Astrocyte (in vitro differentiated cells and primary cell): ENCODE results near the gene TMEM234. TPM values are rescaled to one million over a fixed set of nuclear protein-coding genes. Genes with fewer than 3 reads are reported as not detected.

Experiments
- DNase-seq: peaks from one replicate; pipeline ENCODE4 v3.0.0-alpha.2; 2010; ENCODE audit warnings: low read depth
- FAIRE-seq: peaks from 2 replicates; lab custom pipeline; 2011; peaks lifted over from hg19 to GRCh38; lab: Jason Lieb, UNC
- H2AFZ ChIP-seq: 2 replicates; pipeline ENCODE4 v1.6.0; 2012; ENCODE audit warnings: low read depth, low read length, inconsistent platforms
- H3K27ac ChIP-seq: 2 replicates; pipeline ENCODE4 v1.5.1; 2011; ENCODE audit warnings: low read depth, low read length, inconsistent platforms
- H3K27me3 ChIP-seq: 2 replicates; pipeline ENCODE4 v1.6.0; 2011; ENCODE audit warnings: low read length, inconsistent platforms; ENCODE audit not compliant: insufficient read depth
- H3K36me3 ChIP-seq: 2 replicates; pipeline ENCODE4 v1.5.1; 2011; ENCODE audit warnings: low read length, inconsistent platforms; ENCODE audit not compliant: insufficient read depth
- H3K4me1 ChIP-seq: 2 replicates; pipeline ENCODE4 v1.5.1; 2011; ENCODE audit warnings: low read length, inconsistent platforms; ENCODE audit not compliant: insufficient read depth
- H3K4me2 ChIP-seq: 2 replicates; pipeline ENCODE4 v1.6.0; 2012; ENCODE audit warnings: low read length, inconsistent platforms
- H3K4me3 ChIP-seq: 2 replicates; pipeline ENCODE4 v1.5.1; 2011; ENCODE audit warnings: low read depth, mild to moderate bottlenecking, low read length, inconsistent platforms; ENCODE audit not compliant: insufficient read depth
- H3K79me2 ChIP-seq: 2 replicates; pipeline ENCODE4 v1.6.0; 2012; ENCODE audit warnings: mild to moderate bottlenecking, low read length, inconsistent platforms; ENCODE audit not compliant: insufficient read depth
- H3K9ac ChIP-seq: 2 replicates; pipeline ENCODE4 v1.6.0; 2012; ENCODE audit warnings: mild to moderate bottlenecking, low read length, inconsistent platforms
- H3K9me3 ChIP-seq: 2 replicates; pipeline ENCODE4 v1.5.1; 2012; ENCODE audit warnings: low read depth, mild to moderate bottlenecking, low read length, inconsistent platforms; ENCODE audit not compliant: insufficient read depth
- H4K20me1 ChIP-seq: 2 replicates; pipeline ENCODE4 v1.6.0; 2012; ENCODE audit warnings: low read length, inconsistent platforms; ENCODE audit not compliant: insufficient read depth
- H3K27ac Mint-ChIP-seq: one replicate; pipeline ENCODE4 v1.8.0; 2021; ENCODE audit warnings: mild to moderate bottlenecking, mixed read lengths; ENCODE audit not compliant: unreplicated experiment
- H3K27me3 Mint-ChIP-seq: one replicate; pipeline ENCODE4 v1.8.0; 2021; ENCODE audit warnings: low read depth, mixed read lengths; ENCODE audit not compliant: unreplicated experiment
- H3K36me3 Mint-ChIP-seq: one replicate; pipeline ENCODE4 v1.8.0; 2021; ENCODE audit warnings: low read depth, mixed read lengths; ENCODE audit not compliant: unreplicated experiment
- H3K4me1 Mint-ChIP-seq: one replicate; pipeline ENCODE4 v1.8.0; 2021; ENCODE audit warnings: low read depth, mixed read lengths; ENCODE audit not compliant: unreplicated experiment
- H3K4me3 Mint-ChIP-seq: one replicate; pipeline ENCODE4 v1.8.0; 2021; ENCODE audit warnings: mild to moderate bottlenecking, moderate library complexity, mixed read lengths; ENCODE audit not compliant: unreplicated experiment
- H3K9me3 Mint-ChIP-seq: one replicate; pipeline ENCODE4 v1.8.0; 2021; ENCODE audit warnings: mild to moderate bottlenecking, mixed read lengths; ENCODE audit not compliant: unreplicated experiment
- CTCF ChIP-seq: IDR thresholded peaks from 2 replicates; pipeline ENCODE4 v1.5.1; 2011; ENCODE audit warnings: low read depth, mild to moderate bottlenecking, inconsistent platforms, low read length, moderate library complexity; ENCODE audit not compliant: insufficient read depth
- EZH2 ChIP-seq: IDR thresholded peaks from 2 replicates; pipeline ENCODE4 v1.6.1; 2012; ENCODE audit warnings: mild to moderate bottlenecking, low read length, inconsistent platforms; ENCODE audit not compliant: insufficient read depth
- total RNA-seq: library from RNA; stranded (reverse); gene quantifications from 2 replicates; pipeline ENCODE4 v1.2.1, GENCODE V29; 2021

The TMEM234 gene
- total RNA-seq, 1 donor from 2014 or later = 17.3 TPM

- peaks cover 22% of the 10 kb centered on the region for H4K20me1 ChIP-seq
- Mint-ChIP-seq H3K9me3 (no peaks in the 10 kb centered on the region), H3K4me3 (peak overlapping the region; percentile 86), H3K27me3 (no peaks in the 10 kb centered on the region), H3K27ac (peak overlapping the region; percentile 79), H3K4me1 (peaks cover 28% of the 10 kb centered on the region), H3K36me3 (peaks cover 7% of the 10 kb centered on the region)
- H3K9me3 ChIP-seq = no peaks in the 10 kb centered on the region
- TF ChIP-seq EZH2 = no peak
- TF ChIP-seq CTCF = no peak
- peak overlapping the region; percentile 78 for H3K4me3 ChIP-seq
- no peaks in the 10 kb centered on the region for H3K27me3 ChIP-seq
- no peak for FAIRE-seq
- no peak overlapping the region for H2AFZ ChIP-seq
- peaks cover 22% of the 10 kb centered on the region for H3K4me1 ChIP-seq
- H3K79me2 ChIP-seq = no peaks in the 10 kb centered on the region
- H3K4me2 ChIP-seq = peak overlapping the region; percentile 96
- peak overlapping the region; percentile 88 for H3K27ac ChIP-seq
- DNase-seq = no peak
- peaks cover 29% of the 10 kb centered on the region for H3K36me3 ChIP-seq
- H3K9ac ChIP-seq = peak overlapping the region; percentile 91
Observed at GRCh38 chr1:32199717-32200072, 22.5 kb downstream of the TMEM234 start.

- peak overlapping the region; percentile 37 for H3K27ac Mint-ChIP-seq
- H3K9me3 Mint-ChIP-seq = no peaks in the 10 kb centered on the region
Observed at GRCh38 chr1:32199043-32199716, 23.0 kb downstream of the TMEM234 start.

More at GRCh38 chr1:32199043-32199716, 23.0 kb downstream of the TMEM234 start:
- Mint-ChIP-seq H3K4me3 (peak overlapping the region; percentile 54), H3K27me3 (no peaks in the 10 kb centered on the region), H3K36me3 (peaks cover 11% of the 10 kb centered on the region), H3K4me1 (peaks cover 28% of the 10 kb centered on the region)
- H3K36me3 ChIP-seq = peaks cover 34% of the 10 kb centered on the region
- H2AFZ ChIP-seq = no peak overlapping the region
- H3K4me1 ChIP-seq = peaks cover 22% of the 10 kb centered on the region
- no peak overlapping the region for H3K4me3 ChIP-seq
- H3K4me2 ChIP-seq = peak overlapping the region; percentile 96
- H3K27ac ChIP-seq = no peak overlapping the region
- H3K9ac ChIP-seq = no peak overlapping the region
- no peaks in the 10 kb centered on the region for H3K27me3 ChIP-seq
- H4K20me1 ChIP-seq = peaks cover 27% of the 10 kb centered on the region
- H3K79me2 ChIP-seq = no peaks in the 10 kb centered on the region
- TF ChIP-seq EZH2 (no peak), CTCF (no peak)
- no peak for DNase-seq
- H3K9me3 ChIP-seq = no peaks in the 10 kb centered on the region
- no peak for FAIRE-seq
